ENCODE measurements around the gene CARMIL1. TPM values are rescaled to one million over a fixed set of nuclear protein-coding genes. Genes with fewer than 3 reads are reported as not detected.

The CARMIL1 gene
- total RNA-seq, 1 donor from 2014 or later, result 30.4 TPM

DNA sequence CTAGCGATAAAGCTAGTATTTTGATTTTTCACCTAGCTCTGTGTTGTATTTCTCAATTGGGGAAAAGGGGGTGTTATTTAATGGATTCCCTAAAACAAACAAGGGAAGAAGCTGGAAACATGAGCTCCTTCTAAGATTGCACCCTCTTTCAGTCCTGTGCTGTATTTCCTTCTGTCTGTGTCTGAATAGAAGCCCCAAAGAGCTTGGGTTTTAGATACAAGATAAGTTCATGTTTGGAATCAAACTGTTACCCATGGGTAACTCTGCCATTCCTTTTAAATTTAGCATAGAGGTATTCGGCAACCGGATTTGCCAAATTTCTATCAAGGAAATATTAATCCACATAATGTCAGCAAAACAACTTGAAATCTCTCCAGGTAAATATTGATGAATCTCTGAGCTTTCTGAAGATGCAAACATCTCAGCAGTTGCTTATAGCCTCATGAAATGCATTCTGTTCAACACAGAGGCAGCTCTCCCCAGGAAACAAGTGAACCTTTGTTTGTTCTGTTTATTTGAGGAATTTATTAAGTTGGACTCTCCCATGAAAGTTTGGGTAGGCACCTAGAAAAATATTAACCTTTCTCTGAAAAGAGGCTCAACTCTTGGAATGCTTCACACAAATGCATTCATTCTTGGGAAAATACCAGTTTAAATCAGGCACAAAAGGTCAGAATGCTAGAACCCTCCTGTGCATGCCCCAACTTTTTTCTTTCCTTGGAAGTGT lies 362.9 kb downstream of the CARMIL1 start:
- ATAC-seq (no peak), DNase-seq (no peak)
- TF ChIP-seq, protein P1, sequence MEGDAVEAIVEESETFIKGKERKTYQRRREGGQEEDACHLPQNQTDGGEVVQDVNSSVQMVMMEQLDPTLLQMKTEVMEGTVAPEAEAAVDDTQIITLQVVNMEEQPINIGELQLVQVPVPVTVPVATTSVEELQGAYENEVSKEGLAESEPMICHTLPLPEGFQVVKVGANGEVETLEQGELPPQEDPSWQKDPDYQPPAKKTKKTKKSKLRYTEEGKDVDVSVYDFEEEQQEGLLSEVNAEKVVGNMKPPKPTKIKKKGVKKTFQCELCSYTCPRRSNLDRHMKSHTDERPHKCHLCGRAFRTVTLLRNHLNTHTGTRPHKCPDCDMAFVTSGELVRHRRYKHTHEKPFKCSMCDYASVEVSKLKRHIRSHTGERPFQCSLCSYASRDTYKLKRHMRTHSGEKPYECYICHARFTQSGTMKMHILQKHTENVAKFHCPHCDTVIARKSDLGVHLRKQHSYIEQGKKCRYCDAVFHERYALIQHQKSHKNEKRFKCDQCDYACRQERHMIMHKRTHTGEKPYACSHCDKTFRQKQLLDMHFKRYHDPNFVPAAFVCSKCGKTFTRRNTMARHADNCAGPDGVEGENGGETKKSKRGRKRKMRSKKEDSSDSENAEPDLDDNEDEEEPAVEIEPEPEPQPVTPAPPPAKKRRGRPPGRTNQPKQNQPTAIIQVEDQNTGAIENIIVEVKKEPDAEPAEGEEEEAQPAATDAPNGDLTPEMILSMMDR (IDR thresholded peaks at IDR 0.05), result no peak
- no peaks in the 10 kb centered on the region for H3K4me1 ChIP-seq
- no peak overlapping the region for H3K4me3 ChIP-seq
- no peaks in the 10 kb centered on the region for H3K27me3 ChIP-seq (ENCODE audit: low read depth)
- no peaks in the 10 kb centered on the region for H3K9me3 ChIP-seq
- intact Hi-C loops (cut with DNase I), result no loop called here
- no peak overlapping the region for H3K27ac ChIP-seq
- H3K36me3 ChIP-seq, result no peaks in the 10 kb centered on the region

DNA sequence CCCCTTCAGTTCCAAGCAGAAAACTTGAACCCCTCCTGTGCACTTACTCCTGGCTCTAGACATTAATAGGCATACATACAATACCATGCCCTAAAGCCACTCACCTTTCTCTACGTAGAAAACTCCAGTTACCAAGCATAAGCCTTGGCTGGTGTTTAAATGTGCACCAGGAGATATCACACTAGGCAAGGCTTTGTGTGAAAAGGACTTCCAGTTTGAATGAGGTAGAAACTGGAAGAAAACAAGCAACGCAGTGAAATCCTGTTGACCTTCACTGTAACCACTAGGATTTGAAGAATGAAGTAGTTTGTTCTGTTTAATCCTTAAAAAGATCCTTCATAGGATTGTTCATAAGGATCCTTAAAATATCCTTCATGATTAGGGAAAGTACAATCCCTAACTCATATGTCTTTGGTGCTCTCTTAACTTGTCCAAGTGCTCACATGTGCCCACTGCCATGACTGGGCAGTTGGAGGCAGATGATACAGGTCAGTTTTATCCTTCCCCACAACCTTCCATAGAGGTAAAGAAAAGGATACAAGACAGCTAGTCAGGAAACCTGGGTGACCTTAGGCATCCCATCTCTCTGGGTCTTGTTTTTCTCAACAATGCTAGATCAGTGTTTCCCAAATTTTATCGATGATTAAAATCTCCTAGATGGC lies 363.6 kb downstream of the CARMIL1 start:
- Histone ChIP-seq H3K27ac (no peak overlapping the region), H3K9me3 (no peaks in the 10 kb centered on the region), H3K27me3 (ENCODE audit: low read depth) (no peaks in the 10 kb centered on the region), H3K4me1 (no peaks in the 10 kb centered on the region), H3K4me3 (no peak overlapping the region), H3K36me3 (no peaks in the 10 kb centered on the region)
- intact Hi-C loops (cut with DNase I), result no loop called here
- TF ChIP-seq, protein P1 (IDR thresholded peaks at IDR 0.05), result no peak
- ATAC-seq (no peak), DNase-seq (no peak)

- Histone ChIP-seq H3K4me1 (no peaks in the 10 kb centered on the region), H3K27ac (no peak overlapping the region), H3K36me3 (no peaks in the 10 kb centered on the region), H3K4me3 (no peak overlapping the region), H3K9me3 (no peaks in the 10 kb centered on the region), H3K27me3 (ENCODE audit: low read depth) (peaks cover 4% of the 10 kb centered on the region)
- TF ChIP-seq, protein P1 (IDR thresholded peaks at IDR 0.05), result no peak
- ATAC-seq (no peak), DNase-seq (no peak)
- intact Hi-C loops (cut with DNase I), result no loop called here
Measured at GRCh38 chr6:25645916-25646315, 366.7 kb downstream of the CARMIL1 start.

GRCh38 chr6:25649611-25650010 lies 370.4 kb downstream of the CARMIL1 start:
- Histone ChIP-seq H3K4me1 (no peaks in the 10 kb centered on the region), H3K9me3 (no peaks in the 10 kb centered on the region), H3K36me3 (no peaks in the 10 kb centered on the region), H3K4me3 (no peak overlapping the region), H3K27me3 (ENCODE audit: low read depth) (peaks cover 23% of the 10 kb centered on the region), H3K27ac (no peak overlapping the region)
- TF ChIP-seq, protein P1 (IDR thresholded peaks at IDR 0.05), result no peak
- DNase-seq (no peak), ATAC-seq (no peak)
- intact Hi-C loops (cut with DNase I), result no loop called here

GRCh38 chr6:25652007-25652515 lies 372.9 kb downstream of the CARMIL1 start, which contains the start of gene SCGN:
SCGN (plus strand) TSS chr6:25652215; CDS start chr6:25652404, 189 bp downstream.
- Histone ChIP-seq H3K27ac (no peak within 1 kb of the TSS), H3K27me3 (ENCODE audit: low read depth) (peaks cover 43% of the 10 kb centered on the region), H3K9me3 (no peaks in the 10 kb centered on the region), H3K4me3 (no peak within 1 kb of the TSS), H3K4me1 (no peaks in the 10 kb centered on the region), H3K36me3 (no peaks in the 10 kb centered on the region)
- TF ChIP-seq, protein P1 (IDR thresholded peaks at IDR 0.05), result no peak
- DNase-seq (peak; percentile 62), ATAC-seq (peak; percentile 72 to 73)
- intact Hi-C loops (cut with DNase I), result no loop called here

Data from lower lobe of right lung (tissue), 2 donors.